ENCODE results near the gene KCNH8.

Gene KCNH8

DNA sequence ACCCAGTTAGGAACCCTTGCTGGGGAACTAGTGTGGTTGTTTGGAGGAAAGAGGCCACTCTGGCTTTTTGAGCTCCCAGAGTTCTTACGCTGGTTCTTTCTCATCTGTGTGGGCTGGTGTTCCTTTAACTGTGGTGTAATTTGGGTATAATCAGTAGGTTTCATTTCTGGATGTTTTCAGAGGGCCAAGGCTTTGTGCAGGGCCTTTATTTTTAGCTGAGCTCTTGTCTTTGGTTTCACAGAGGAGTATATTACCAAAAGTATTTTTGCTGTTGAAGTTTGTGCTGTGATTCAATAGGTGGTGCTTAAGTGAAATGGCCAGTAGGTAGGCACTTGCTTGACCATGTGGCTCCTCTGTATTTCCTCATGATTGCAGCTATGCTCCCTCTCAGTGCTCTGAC is 357.9 kb downstream of the KCNH8 start:
- no peak overlapping the region for H3K4me2 ChIP-seq

GRCh38 chr3:19522305-19522704 is 374.0 kb downstream of the KCNH8 start:
- H3K4me2 ChIP-seq = no peak overlapping the region
- no peak overlapping the region for H3K9ac ChIP-seq
- H3K36me3 ChIP-seq = no peaks in the 10 kb centered on the region
- no peak overlapping the region for H3K4me3 ChIP-seq
- no peaks in the 10 kb centered on the region for H4K20me1 ChIP-seq
- no peaks in the 10 kb centered on the region for H3K27me3 ChIP-seq
- no peak overlapping the region for H3K27ac ChIP-seq
- peaks cover 36% of the 10 kb centered on the region for H3K4me1 ChIP-seq
- TF ChIP-seq Cebpa-rat (IDR thresholded peaks at IDR 0.05) = no peak
- H3K9me3 ChIP-seq = peaks cover 3% of the 10 kb centered on the region; the same call in 1 of the 2 replicates

More for the DNA sequence above, 357.9 kb downstream of the KCNH8 start:
- Histone ChIP-seq H4K20me1 (no peaks in the 10 kb centered on the region), H3K27ac (no peak overlapping the region), H3K4me1 (no peaks in the 10 kb centered on the region), H3K27me3 (no peaks in the 10 kb centered on the region), H3K4me3 (no peak overlapping the region), H3K9ac (no peak overlapping the region), H3K9me3 (no peaks in the 10 kb centered on the region), H3K36me3 (no peaks in the 10 kb centered on the region)
- TF ChIP-seq Cebpa-rat (IDR thresholded peaks at IDR 0.05) = no peak

- no peak for TF ChIP-seq Cebpa-rat (IDR thresholded peaks at IDR 0.05)
- Histone ChIP-seq H4K20me1 (no peaks in the 10 kb centered on the region), H3K27ac (no peak overlapping the region), H3K4me2 (peak overlapping the region; percentile 35; the same call in 1 of the 2 replicates), H3K9ac (no peak overlapping the region), H3K4me3 (no peak overlapping the region), H3K36me3 (no peaks in the 10 kb centered on the region), H3K9me3 (peaks cover 3% of the 10 kb centered on the region; the same call in 1 of the 2 replicates), H3K4me1 (peaks cover 16% of the 10 kb centered on the region; the same call in 1 of the 2 replicates), H3K27me3 (no peaks in the 10 kb centered on the region)
Measured at GRCh38 chr3:19526071-19526470, 377.8 kb downstream of the KCNH8 start.

DNA sequence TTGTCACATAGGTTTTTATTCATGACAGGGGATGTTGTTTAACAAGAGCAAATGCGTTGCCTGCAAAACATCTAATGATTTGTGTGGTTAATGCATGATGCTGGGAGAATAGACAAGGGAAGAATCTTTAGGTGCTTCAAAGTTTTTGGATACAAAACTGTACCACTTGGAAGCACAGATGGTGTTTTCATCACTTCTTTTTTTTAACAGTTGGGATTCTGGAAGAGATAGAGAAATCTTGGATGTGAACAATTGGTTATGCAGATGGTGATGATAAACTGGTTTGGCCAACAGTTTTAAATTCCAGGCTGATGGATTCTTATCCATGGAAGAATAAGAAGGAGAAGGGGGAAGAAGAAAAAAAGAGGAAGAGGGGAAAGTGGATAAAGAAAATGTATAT is 379.4 kb downstream of the KCNH8 start:
- no peaks in the 10 kb centered on the region for H3K9me3 ChIP-seq
- no peak overlapping the region for H3K9ac ChIP-seq
- no peaks in the 10 kb centered on the region for H3K27me3 ChIP-seq
- no peak overlapping the region for H3K4me3 ChIP-seq
- no peaks in the 10 kb centered on the region for H4K20me1 ChIP-seq
- peaks cover 26% of the 10 kb centered on the region; the same call in 1 of the 2 replicates for H3K4me1 ChIP-seq
- no peak for TF ChIP-seq Cebpa-rat (IDR thresholded peaks at IDR 0.05)
- no peak overlapping the region for H3K4me2 ChIP-seq
- no peak overlapping the region for H3K27ac ChIP-seq
- H3K36me3 ChIP-seq = no peaks in the 10 kb centered on the region

- Histone ChIP-seq H3K4me1 (peaks cover 28% of the 10 kb centered on the region; the same call in 1 of the 2 replicates), H3K4me2 (peak overlapping the region; percentile 31; the same call in 1 of the 2 replicates), H4K20me1 (no peaks in the 10 kb centered on the region), H3K27ac (no peak overlapping the region), H3K9ac (no peak overlapping the region), H3K4me3 (no peak overlapping the region), H3K27me3 (no peaks in the 10 kb centered on the region), H3K36me3 (no peaks in the 10 kb centered on the region), H3K9me3 (no peaks in the 10 kb centered on the region)
- TF ChIP-seq Cebpa-rat (IDR thresholded peaks at IDR 0.05) = no peak
Measured at GRCh38 chr3:19531426-19531825, 383.1 kb downstream of the KCNH8 start.

- peak overlapping the region; percentile 83 for H3K4me2 ChIP-seq
- peaks cover 65% of the 10 kb centered on the region for H3K4me1 ChIP-seq
- peak overlapping the region; percentile 74 for H3K27ac ChIP-seq
- TF ChIP-seq Cebpa-rat (IDR thresholded peaks at IDR 0.05) = no peak
- no peaks in the 10 kb centered on the region for H4K20me1 ChIP-seq
- H3K27me3 ChIP-seq = no peaks in the 10 kb centered on the region
- H3K9me3 ChIP-seq = no peaks in the 10 kb centered on the region
- no peaks in the 10 kb centered on the region for H3K36me3 ChIP-seq
- peak overlapping the region; percentile 18; the same call in 1 of the 2 replicates for H3K9ac ChIP-seq
- H3K4me3 ChIP-seq = no peak overlapping the region
Measured at GRCh38 chr3:19539518-19540392, 391.4 kb downstream of the KCNH8 start.

GRCh38 chr3:19540464-19540863 is 392.2 kb downstream of the KCNH8 start:
- Histone ChIP-seq H3K36me3 (no peaks in the 10 kb centered on the region), H3K4me2 (peak overlapping the region; percentile 83), H3K9ac (no peak overlapping the region), H3K4me1 (peaks cover 59% of the 10 kb centered on the region), H3K4me3 (no peak overlapping the region), H3K9me3 (no peaks in the 10 kb centered on the region), H3K27me3 (no peaks in the 10 kb centered on the region), H3K27ac (peak overlapping the region; percentile 74), H4K20me1 (no peaks in the 10 kb centered on the region)
- no peak for TF ChIP-seq Cebpa-rat (IDR thresholded peaks at IDR 0.05)

- no peak overlapping the region for H3K4me3 ChIP-seq
- H3K27ac ChIP-seq = peak overlapping the region; percentile 74; the same call in 1 of the 2 replicates
- H3K4me1 ChIP-seq = peaks cover 59% of the 10 kb centered on the region
- no peak overlapping the region for H3K9ac ChIP-seq
- no peaks in the 10 kb centered on the region for H3K9me3 ChIP-seq
- TF ChIP-seq Cebpa-rat (IDR thresholded peaks at IDR 0.05) = no peak
- no peaks in the 10 kb centered on the region for H4K20me1 ChIP-seq
- H3K36me3 ChIP-seq = no peaks in the 10 kb centered on the region
- peak overlapping the region; percentile 83 for H3K4me2 ChIP-seq
- H3K27me3 ChIP-seq = no peaks in the 10 kb centered on the region
Measured at GRCh38 chr3:19541284-19541683, 393.0 kb downstream of the KCNH8 start.

- Histone ChIP-seq H3K27ac (0 out of 2 replicates have a peak overlapping the region, but pooled peaks have one; percentile 32), H3K4me1 (peaks cover 65% of the 10 kb centered on the region), H3K9ac (no peak overlapping the region), H3K4me2 (peak overlapping the region; percentile 83), H3K4me3 (no peak overlapping the region), H4K20me1 (no peaks in the 10 kb centered on the region), H3K36me3 (no peaks in the 10 kb centered on the region), H3K27me3 (no peaks in the 10 kb centered on the region), H3K9me3 (no peaks in the 10 kb centered on the region)
- no peak for TF ChIP-seq Cebpa-rat (IDR thresholded peaks at IDR 0.05)
Measured at GRCh38 chr3:19543212-19543841, 395.0 kb downstream of the KCNH8 start.
